Measurements from ENCODE around the gene HMGN1. TPM values are rescaled to one million over a fixed set of nuclear protein-coding genes. Genes with fewer than 3 reads are reported as not detected.
A peak's percentile ranks its signal among the peaks of the same experiment; 100 is the strongest.
"Not testable (repeated sequence)": the region's sequence is repeated elsewhere in the genome, so short reads cannot be mapped to it uniquely, and the experiment has no call there.

Gene HMGN1
- total RNA-seq, 1 donor from 2014 or later: 362 TPM

DNA sequence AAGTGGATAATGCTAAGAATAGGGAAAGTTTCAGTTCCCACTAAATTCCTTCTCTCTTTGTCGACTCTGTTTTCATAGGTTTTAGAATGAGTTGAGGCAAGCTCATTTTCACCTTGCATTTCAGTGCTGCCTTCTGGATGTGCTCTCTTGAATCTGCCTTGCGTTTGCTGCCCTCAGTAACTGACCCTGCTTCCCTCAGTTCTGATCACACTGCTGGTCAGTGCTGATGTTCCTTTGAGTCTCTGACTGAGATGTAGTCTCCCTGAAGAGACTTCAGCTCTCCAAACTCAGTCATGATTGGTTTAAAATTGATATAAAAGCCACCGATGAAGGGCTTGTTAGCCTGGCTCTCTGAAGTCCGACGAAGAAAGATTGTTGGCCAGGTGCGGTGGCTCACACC is 25.2 kb upstream of the HMGN1 start:
- H3K36me3 ChIP-seq (ENCODE audit: control insufficient read depth, insufficient read depth, low read length): no peaks in the 10 kb centered on the region
- FAIRE-seq: no peak
- no peaks in the 10 kb centered on the region for H3K27me3 ChIP-seq (ENCODE audit: control insufficient read depth, insufficient read depth, low read length)
- DNase-seq (ENCODE audit: low read depth): no peak
- H3K4me3 ChIP-seq (ENCODE audit: low read depth, low read length): no peak overlapping the region
- TF ChIP-seq, protein P1, sequence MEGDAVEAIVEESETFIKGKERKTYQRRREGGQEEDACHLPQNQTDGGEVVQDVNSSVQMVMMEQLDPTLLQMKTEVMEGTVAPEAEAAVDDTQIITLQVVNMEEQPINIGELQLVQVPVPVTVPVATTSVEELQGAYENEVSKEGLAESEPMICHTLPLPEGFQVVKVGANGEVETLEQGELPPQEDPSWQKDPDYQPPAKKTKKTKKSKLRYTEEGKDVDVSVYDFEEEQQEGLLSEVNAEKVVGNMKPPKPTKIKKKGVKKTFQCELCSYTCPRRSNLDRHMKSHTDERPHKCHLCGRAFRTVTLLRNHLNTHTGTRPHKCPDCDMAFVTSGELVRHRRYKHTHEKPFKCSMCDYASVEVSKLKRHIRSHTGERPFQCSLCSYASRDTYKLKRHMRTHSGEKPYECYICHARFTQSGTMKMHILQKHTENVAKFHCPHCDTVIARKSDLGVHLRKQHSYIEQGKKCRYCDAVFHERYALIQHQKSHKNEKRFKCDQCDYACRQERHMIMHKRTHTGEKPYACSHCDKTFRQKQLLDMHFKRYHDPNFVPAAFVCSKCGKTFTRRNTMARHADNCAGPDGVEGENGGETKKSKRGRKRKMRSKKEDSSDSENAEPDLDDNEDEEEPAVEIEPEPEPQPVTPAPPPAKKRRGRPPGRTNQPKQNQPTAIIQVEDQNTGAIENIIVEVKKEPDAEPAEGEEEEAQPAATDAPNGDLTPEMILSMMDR (IDR thresholded peaks at IDR 0.05; ENCODE audit: insufficient read depth, low read length, severe bottlenecking): no peak

DNA sequence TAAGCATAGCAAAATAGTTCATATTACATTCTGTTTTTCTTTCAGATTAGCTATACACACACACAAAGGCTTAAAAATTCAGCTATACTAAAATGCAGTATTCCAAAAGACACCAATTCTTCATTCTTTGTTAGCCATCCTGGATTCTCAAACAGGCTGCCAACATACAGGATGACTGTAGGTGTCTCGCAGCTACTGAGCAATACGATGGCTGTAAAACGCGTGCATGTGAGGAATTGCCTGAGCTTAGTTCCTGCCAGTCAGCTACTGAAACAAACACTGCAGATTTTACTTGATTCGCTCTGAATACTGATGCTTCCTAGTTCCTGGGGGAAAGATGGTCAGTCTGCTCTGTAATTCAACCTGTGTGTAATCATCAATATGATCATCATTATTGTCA is 24.7 kb upstream of the HMGN1 start:
- no peaks in the 10 kb centered on the region for H3K27me3 ChIP-seq (ENCODE audit: control insufficient read depth, insufficient read depth, low read length)
- H3K36me3 ChIP-seq (ENCODE audit: control insufficient read depth, insufficient read depth, low read length): no peaks in the 10 kb centered on the region
- TF ChIP-seq, protein P1 (IDR thresholded peaks at IDR 0.05; ENCODE audit: insufficient read depth, low read length, severe bottlenecking): peak; percentile 44
- no peak overlapping the region for H3K4me3 ChIP-seq (ENCODE audit: low read depth, low read length)
- DNase-seq (ENCODE audit: low read depth): peak; percentile 51
- FAIRE-seq: no peak

DNA sequence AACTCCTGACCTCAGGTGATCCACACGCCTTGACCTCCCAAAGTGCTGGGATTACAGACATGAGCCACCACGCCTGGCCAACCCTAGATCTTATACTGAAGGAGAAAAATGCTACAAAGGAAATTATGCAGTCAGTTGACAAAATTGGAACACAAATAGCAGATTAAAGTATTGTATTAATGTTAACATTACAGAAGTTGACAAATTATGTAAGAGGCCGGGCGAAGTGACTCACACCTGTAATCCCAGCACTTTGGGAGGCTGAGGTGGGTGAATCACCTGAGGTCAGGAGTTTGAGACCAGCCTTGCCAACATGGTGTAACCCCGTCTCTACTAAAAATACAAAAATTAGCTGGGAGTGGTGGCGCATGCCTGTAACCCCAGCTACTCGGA is 21.0 kb upstream of the HMGN1 start:
- not testable (repeated sequence) for H3K27me3 ChIP-seq (ENCODE audit: control insufficient read depth, insufficient read depth, low read length); FAIRE-seq; H3K4me3 ChIP-seq (ENCODE audit: low read depth, low read length); H3K36me3 ChIP-seq (ENCODE audit: control insufficient read depth, insufficient read depth, low read length)
- DNase-seq (ENCODE audit: low read depth): peak; percentile 50

DNA sequence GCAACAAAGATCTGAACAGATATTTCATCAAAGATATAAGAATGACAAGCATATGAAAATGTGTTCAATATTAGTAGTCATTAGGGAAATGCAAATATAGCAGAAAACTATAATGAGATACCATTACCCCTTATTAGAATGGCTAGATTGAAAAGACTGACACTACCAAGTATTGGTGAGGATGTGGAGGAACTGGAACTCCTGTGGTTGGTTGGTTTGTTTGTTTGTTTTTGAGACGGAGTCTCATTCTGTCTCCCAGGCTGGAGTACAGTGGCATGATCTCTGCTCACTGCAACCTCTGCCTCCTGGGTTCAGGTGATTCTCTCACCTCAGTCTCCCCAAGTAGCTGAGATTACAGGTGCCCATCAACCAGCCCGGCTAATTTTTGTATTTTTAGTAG is 18.9 kb upstream of the HMGN1 start:
- no peak for DNase-seq (ENCODE audit: low read depth)
- TF ChIP-seq, protein P1 (IDR thresholded peaks at IDR 0.05; ENCODE audit: insufficient read depth, low read length, severe bottlenecking): no peak
- Histone ChIP-seq H3K27me3 (ENCODE audit: control insufficient read depth, insufficient read depth, low read length) (no peaks in the 10 kb centered on the region), H3K4me3 (ENCODE audit: low read depth, low read length) (no peak overlapping the region), H3K36me3 (ENCODE audit: control insufficient read depth, insufficient read depth, low read length) (no peaks in the 10 kb centered on the region)
- FAIRE-seq: no peak

DNA sequence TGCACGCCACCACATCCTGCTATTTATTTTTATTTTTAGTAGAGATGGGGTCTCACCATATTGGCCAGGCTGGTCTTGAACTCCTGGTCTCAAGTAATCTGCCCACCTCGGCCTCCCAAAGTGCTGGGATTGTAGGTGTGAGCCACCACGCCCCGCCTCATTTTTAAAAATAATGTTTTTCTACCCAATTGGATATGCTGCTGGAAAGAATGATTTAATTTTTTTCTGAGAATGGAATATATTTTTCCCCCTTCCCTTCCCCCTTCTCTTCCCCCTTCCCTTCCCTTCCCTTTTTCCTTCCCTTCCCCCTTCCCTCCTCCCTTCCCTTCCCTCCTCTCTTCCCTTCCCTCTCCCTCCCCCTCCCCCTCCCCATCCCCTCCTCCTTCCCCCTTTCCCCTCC is 17.7 kb upstream of the HMGN1 start:
- no peak for FAIRE-seq
- no peak for DNase-seq (ENCODE audit: low read depth)
- TF ChIP-seq, protein P1 (IDR thresholded peaks at IDR 0.05; ENCODE audit: insufficient read depth, low read length, severe bottlenecking): no peak
- H3K27me3 ChIP-seq (ENCODE audit: control insufficient read depth, insufficient read depth, low read length): no peaks in the 10 kb centered on the region
- no peaks in the 10 kb centered on the region for H3K36me3 ChIP-seq (ENCODE audit: control insufficient read depth, insufficient read depth, low read length)
- H3K4me3 ChIP-seq (ENCODE audit: low read depth, low read length): no peak overlapping the region

DNA sequence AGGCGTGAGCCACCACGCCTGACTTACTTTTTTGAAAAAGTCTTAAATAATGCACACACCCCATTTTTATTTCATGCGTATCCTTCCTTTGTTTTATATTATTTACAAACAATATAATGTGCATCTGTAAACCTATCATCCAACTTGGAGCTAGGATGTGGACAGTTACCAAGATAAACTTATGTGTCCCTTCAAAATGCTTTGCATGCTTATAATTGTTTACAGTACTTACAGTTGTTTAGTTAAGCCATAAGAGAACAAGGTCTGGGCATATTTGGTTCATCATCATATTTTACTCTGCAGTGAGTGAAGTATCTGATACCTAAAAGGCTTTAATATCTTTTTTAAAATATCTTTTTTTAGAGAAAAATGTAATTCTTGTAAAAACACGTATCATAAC is 16.1 kb upstream of the HMGN1 start:
- no peak for FAIRE-seq
- H3K36me3 ChIP-seq (ENCODE audit: control insufficient read depth, insufficient read depth, low read length): no peaks in the 10 kb centered on the region
- H3K27me3 ChIP-seq (ENCODE audit: control insufficient read depth, insufficient read depth, low read length): no peaks in the 10 kb centered on the region
- DNase-seq (ENCODE audit: low read depth): no peak
- TF ChIP-seq, protein P1 (IDR thresholded peaks at IDR 0.05; ENCODE audit: insufficient read depth, low read length, severe bottlenecking): no peak
- no peak overlapping the region for H3K4me3 ChIP-seq (ENCODE audit: low read depth, low read length)
